SK-N-SH treated with all-trans-retinoic acid at 6 μM for 48 hours (cell line): Measurements from ENCODE around the gene HSPB8.

Source experiments
- ATAC-seq: fragments of 200-7000 bp; cut with Tn5 transposase; 3 replicates; pipeline ENCODE4 v1.9.1; 2020; ENCODE audit warnings: mild to moderate bottlenecking, moderate library complexity
- ARNTL ChIP-seq: fragments of 450-650 bp; formaldehyde crosslinking; IDR thresholded peaks from 2 replicates; pipeline ENCODE4 v1.5.0; 2020; ENCODE audit warnings: low read depth, mild to moderate bottlenecking, moderate library complexity, borderline replicate concordance
- BACH2 ChIP-seq: fragments of 250-450 bp; sonication (Bioruptor Pico); IDR thresholded peaks from 2 replicates; pipeline ENCODE4 v1.9.0; 2021; ENCODE audit warnings: mild to moderate bottlenecking, borderline replicate concordance
- CREB5 ChIP-seq: fragments of 250-450 bp; sonication (Bioruptor Pico); IDR thresholded peaks from 2 replicates; pipeline ENCODE4 v1.5.1; 2020; ENCODE audit warnings: low read depth, mild to moderate bottlenecking, moderate library complexity
- CSDC2 ChIP-seq: fragments of 250-450 bp; sonication (Bioruptor Pico); IDR thresholded peaks from 2 replicates; pipeline ENCODE4 v1.5.0; 2020; ENCODE audit warnings: mild to moderate bottlenecking, moderate library complexity
- ESRRG ChIP-seq: fragments of 250-450 bp; sonication (Bioruptor Pico); IDR thresholded peaks from 2 replicates; pipeline ENCODE4 v1.6.1; 2021; ENCODE audit warnings: mild to moderate bottlenecking
- GLIS3 ChIP-seq: fragments of 250-450 bp; sonication (Bioruptor Pico); IDR thresholded peaks from 2 replicates; pipeline ENCODE4 v1.5.0; 2020; ENCODE audit warnings: mild to moderate bottlenecking, moderate library complexity
- ISL1 ChIP-seq: fragments of 250-450 bp; sonication (Bioruptor Pico); IDR thresholded peaks from 2 replicates; pipeline ENCODE4 v2.1.2; 2022; ENCODE audit warnings: mild to moderate bottlenecking, moderate library complexity
- OSR1 ChIP-seq: fragments of 250-450 bp; sonication (Bioruptor Pico); IDR thresholded peaks from 2 replicates; pipeline ENCODE4 v1.8.0; 2022; ENCODE audit warnings: moderate library complexity, mild to moderate bottlenecking, inconsistent platforms
- PATZ1 ChIP-seq: fragments of 250-450 bp; sonication (Bioruptor Pico); IDR thresholded peaks from 2 replicates; pipeline ENCODE4 v1.8.0; 2020; ENCODE audit warnings: mild to moderate bottlenecking, moderate library complexity, borderline replicate concordance
- PPARA ChIP-seq: fragments of 250-450 bp; sonication (Bioruptor Pico); IDR thresholded peaks from 2 replicates; pipeline ENCODE4 v1.5.0; 2020; ENCODE audit warnings: mild to moderate bottlenecking, borderline replicate concordance
- RARB ChIP-seq: fragments of 250-450 bp; sonication (Bioruptor Pico); IDR thresholded peaks from 2 replicates; pipeline ENCODE4 v1.8.0; 2021; ENCODE audit warnings: mild to moderate bottlenecking, moderate library complexity
- SNAI2 ChIP-seq: fragments of 250-450 bp; sonication (Bioruptor Pico); IDR thresholded peaks from 2 replicates; pipeline ENCODE4 v1.5.0; 2020; ENCODE audit warnings: mild to moderate bottlenecking, moderate library complexity
- TCF4 ChIP-seq: fragments of 250-450 bp; sonication (Bioruptor Pico); IDR thresholded peaks from 2 replicates; pipeline ENCODE4 v1.8.0; 2021; ENCODE audit warnings: mild to moderate bottlenecking, moderate library complexity, borderline replicate concordance
- ZC3H10 ChIP-seq: fragments of 250-450 bp; sonication (Bioruptor Pico); IDR thresholded peaks from 2 replicates; pipeline ENCODE4 v1.5.1; 2021; ENCODE audit warnings: mild to moderate bottlenecking, moderate library complexity
- ZFP3 ChIP-seq: fragments of 250-450 bp; sonication (Bioruptor Pico); IDR thresholded peaks from 2 replicates; pipeline ENCODE4 v1.5.0; 2020; ENCODE audit warnings: mild to moderate bottlenecking, moderate library complexity
- ZFP30 ChIP-seq: fragments of 450-650 bp; formaldehyde crosslinking; IDR thresholded peaks from 2 replicates; pipeline ENCODE4 v1.5.0; 2022; ENCODE audit warnings: mild to moderate bottlenecking, moderate library complexity
- ZNF565 ChIP-seq: fragments of 450-650 bp; formaldehyde crosslinking; conservative IDR thresholded peaks from 2 replicates; pipeline ENCODE4 v1.5.0; 2020; ENCODE audit warnings: low read depth, mild to moderate bottlenecking, moderate library complexity
- ZNF70 ChIP-seq: fragments of 450-650 bp; formaldehyde crosslinking; IDR thresholded peaks from 2 replicates; pipeline ENCODE4 v1.5.0; 2020; ENCODE audit warnings: mild to moderate bottlenecking, moderate library complexity
- ZNF8 ChIP-seq: fragments of 450-650 bp; formaldehyde crosslinking; IDR thresholded peaks from 2 replicates; pipeline ENCODE4 v1.5.0; 2020; ENCODE audit warnings: mild to moderate bottlenecking, moderate library complexity

The HSPB8 gene

GRCh38 chr12:119134284-119135072 is 44.3 kb upstream of the HSPB8 start:
- ATAC-seq: no peak

GRCh38 chr12:119136811-119137410 is 41.8 kb upstream of the HSPB8 start:
- ATAC-seq: no peak
- no peak for TF ChIP-seq ZFP30 (CRISPR knock-in tag)
- no peak for TF ChIP-seq ZC3H10 (CRISPR knock-in tag)
- TF ChIP-seq ARNTL (CRISPR knock-in tag): no peak
- TF ChIP-seq GLIS3: no peak
- TF ChIP-seq SNAI2: no peak
- no peak for TF ChIP-seq OSR1
- TF ChIP-seq, all 23 proteins: peak for 0

More at GRCh38 chr12:119134284-119135072, 44.3 kb upstream of the HSPB8 start:
- TF ChIP-seq PATZ1 (CRISPR knock-in tag) (no peak), SNAI2 (no peak), CREB5 (no peak), CSDC2 (no peak), TCF4 (no peak), OSR1 (no peak), ZFP3 (CRISPR knock-in tag) (peak; percentile 84; the same call in 1 of the 2 replicates)

GRCh38 chr12:119139448-119139847 is 39.3 kb upstream of the HSPB8 start:
- no peak for ATAC-seq
- TF ChIP-seq CREB5 (no peak), SNAI2 (no peak), ZNF70 (CRISPR knock-in tag) (no peak), PPARA (no peak), ISL1 (no peak), CSDC2 (no peak), ZFP30 (CRISPR knock-in tag) (no peak), TCF4 (no peak), ZNF8 (CRISPR knock-in tag) (no peak), GLIS3 (no peak), ESRRG (CRISPR knock-in tag) (no peak), ZNF565 (CRISPR knock-in tag) (no peak), ZFP3 (CRISPR knock-in tag) (no peak), PATZ1 (CRISPR knock-in tag) (no peak), RARB (CRISPR knock-in tag) (no peak)

- ATAC-seq: no peak
- TF ChIP-seq PPARA (no peak), TCF4 (no peak), BACH2 (no peak), ZFP30 (CRISPR knock-in tag) (no peak), CSDC2 (no peak), ZNF565 (CRISPR knock-in tag) (no peak), ZC3H10 (CRISPR knock-in tag) (no peak), RARB (CRISPR knock-in tag) (no peak)
Observed at GRCh38 chr12:119145367-119145766, 33.4 kb upstream of the HSPB8 start.

- TF ChIP-seq BACH2: no peak
- no peak for TF ChIP-seq CSDC2
- ATAC-seq: no peak
Observed at GRCh38 chr12:119147847-119148448, 30.8 kb upstream of the HSPB8 start.
